H9 (cell line): Measurements from ENCODE around the gene LETMD1. TPM values are rescaled to one million over a fixed set of nuclear protein-coding genes. Genes with fewer than 3 reads are reported as not detected.

ENCODE experiments used
- DNase-seq: peaks from one replicate; pipeline ENCODE4 v3.0.0-alpha.2; 2017
- H2AFZ ChIP-seq: one replicate; pipeline ENCODE4 v1.6.1; 2013; ENCODE audit warnings: mild to moderate bottlenecking, low read length, control low read depth, moderate library complexity
- H2AK5ac ChIP-seq: 2 replicates; pipeline ENCODE4 v1.6.1; 2013; ENCODE audit warnings: low read length, control low read depth, mixed read lengths; ENCODE audit not compliant: insufficient read length
- H2BK120ac ChIP-seq: one replicate; pipeline ENCODE4 v1.6.1; 2013; ENCODE audit warnings: low read depth, mild to moderate bottlenecking, low read length, control low read depth, inconsistent platforms; ENCODE audit not compliant: poor library complexity, severe bottlenecking
- H2BK12ac ChIP-seq: 2 replicates; pipeline ENCODE4 v1.6.1; 2013; ENCODE audit warnings: low read length, control low read depth, mixed read lengths, low read depth; ENCODE audit not compliant: insufficient read length
- H2BK15ac ChIP-seq: 2 replicates; pipeline ENCODE4 v1.6.1; 2013; ENCODE audit warnings: low read depth, low read length, control low read depth
- H2BK20ac ChIP-seq: one replicate; pipeline ENCODE4 v1.6.1; 2013; ENCODE audit warnings: low read depth, mild to moderate bottlenecking, low read length, control low read depth, inconsistent platforms; ENCODE audit not compliant: poor library complexity, severe bottlenecking
- H2BK5ac ChIP-seq: 2 replicates; pipeline ENCODE4 v1.6.1; 2013; ENCODE audit warnings: low read length, control low read depth, mixed read lengths; ENCODE audit not compliant: insufficient read length
- H3K14ac ChIP-seq: 2 replicates; pipeline ENCODE4 v1.6.1; 2013; ENCODE audit warnings: low read length, control low read depth; ENCODE audit not compliant: insufficient read depth
- H3K18ac ChIP-seq: 2 replicates; pipeline ENCODE4 v1.6.1; 2013; ENCODE audit warnings: low read depth, mild to moderate bottlenecking, mixed read lengths, low read length, control low read depth; ENCODE audit not compliant: insufficient read length
- H3K23ac ChIP-seq: 2 replicates; pipeline ENCODE4 v1.6.1; 2013; ENCODE audit warnings: low read length, control low read depth, mixed read lengths, low read depth; ENCODE audit not compliant: insufficient read length
- H3K23me2 ChIP-seq: 2 replicates; pipeline ENCODE4 v1.6.1; 2013; ENCODE audit warnings: low read depth, mild to moderate bottlenecking, mixed read lengths, low read length, control low read depth; ENCODE audit not compliant: insufficient read length, poor library complexity, severe bottlenecking
- H3K27ac ChIP-seq: 2 replicates; pipeline ENCODE4 v1.5.1; 2013; ENCODE audit warnings: low read length, control low read depth, mixed read lengths, low read depth; ENCODE audit not compliant: insufficient read length
- H3K27me3 ChIP-seq: 2 replicates; pipeline ENCODE4 v1.6.1; 2013; ENCODE audit warnings: low read length, control low read depth, inconsistent platforms; ENCODE audit not compliant: insufficient read depth
- H3K4ac ChIP-seq: 2 replicates; pipeline ENCODE4 v1.6.1; 2013; ENCODE audit warnings: low read depth, mild to moderate bottlenecking, control low read depth, inconsistent platforms, low read length, moderate library complexity
- H3K4me1 ChIP-seq: 2 replicates; pipeline ENCODE4 v1.6.1; 2013; ENCODE audit warnings: low read length, control low read depth, inconsistent platforms; ENCODE audit not compliant: insufficient read depth
- H3K4me2 ChIP-seq: 2 replicates; pipeline ENCODE4 v1.6.1; 2013; ENCODE audit warnings: low read length, control low read depth, mixed read lengths; ENCODE audit not compliant: insufficient read length, insufficient read depth
- H3K56ac ChIP-seq: 2 replicates; pipeline ENCODE4 v1.6.1; 2013; ENCODE audit warnings: low read depth, mild to moderate bottlenecking, mixed read lengths, low read length, control low read depth; ENCODE audit not compliant: insufficient read length
- H3K79me1 ChIP-seq: 2 replicates; pipeline ENCODE4 v1.6.1; 2013; ENCODE audit warnings: low read depth, mild to moderate bottlenecking, moderate library complexity, low read length, control low read depth, inconsistent platforms; ENCODE audit not compliant: insufficient read depth, poor library complexity, severe bottlenecking
- H3K79me2 ChIP-seq: 2 replicates; pipeline ENCODE4 v1.6.1; 2013; ENCODE audit warnings: low read length, control low read depth, inconsistent platforms; ENCODE audit not compliant: insufficient read depth
- H3K9ac ChIP-seq: 2 replicates; pipeline ENCODE4 v1.6.1; 2013; ENCODE audit warnings: low read length, control low read depth, mixed read lengths; ENCODE audit not compliant: insufficient read length; ENCODE audit errors: extremely low read depth
- H3K9me3 ChIP-seq: one replicate; pipeline ENCODE4 v1.6.1; 2013; ENCODE audit warnings: low read depth, low read length, inconsistent platforms; ENCODE audit not compliant: control insufficient read depth
- H3T11ph ChIP-seq: one replicate; pipeline ENCODE4 v1.6.1; 2013; ENCODE audit warnings: mild to moderate bottlenecking, low read length, control low read depth, inconsistent platforms
- H4K20me1 ChIP-seq: one replicate; pipeline ENCODE4 v1.6.1; 2013; ENCODE audit not compliant: control insufficient read depth, insufficient read length, insufficient read depth
- H4K5ac ChIP-seq: 2 replicates; pipeline ENCODE4 v1.6.1; 2013; ENCODE audit warnings: low read depth, mild to moderate bottlenecking, mixed read lengths, low read length, control low read depth; ENCODE audit not compliant: insufficient read length
- H4K8ac ChIP-seq: replicated peaks from 2 replicates; pipeline ENCODE4 v1.6.1; 2013; ENCODE audit warnings: low read length, control low read depth, mixed read lengths, low read depth; ENCODE audit not compliant: insufficient read length
- H4K91ac ChIP-seq: 2 replicates; pipeline ENCODE4 v1.6.1; 2013; ENCODE audit warnings: low read depth, mild to moderate bottlenecking, moderate library complexity, mixed read lengths, low read length, control low read depth; ENCODE audit not compliant: insufficient read length
- H3K27ac Mint-ChIP-seq, 3 experiments: 2 replicates in 2 of 3; 3 replicates in 1 of 3; pipeline ENCODE4 v1.8.0; 2020 to 2021; ENCODE audit warnings: mixed read lengths in 3 of 3, mild to moderate bottlenecking in 1 of 3, moderate library complexity in 1 of 3
- H3K27me3 Mint-ChIP-seq: 2 replicates; pipeline ENCODE4 v1.8.0; 2021; ENCODE audit warnings: low read depth, mild to moderate bottlenecking, moderate library complexity, mixed read lengths
- H3K36me3 Mint-ChIP-seq, 3 experiments: 2 replicates in 2 of 3; 3 replicates in 1 of 3; pipeline ENCODE4 v1.8.0; 2020 to 2021; ENCODE audit warnings: low read depth in 3 of 3, mixed read lengths in 3 of 3; ENCODE audit not compliant: insufficient read depth in 1 of 3
- H3K4me1 Mint-ChIP-seq, 2 experiments: 2 replicates each; pipeline ENCODE4 v1.8.0; 2020; ENCODE audit warnings: mixed read lengths in 2 of 2
- H3K4me3 Mint-ChIP-seq, 2 experiments: 2 replicates in 1 of 2; 3 replicates in 1 of 2; pipeline ENCODE4 v1.8.0; 2020 to 2021; ENCODE audit warnings: mild to moderate bottlenecking in 2 of 2, mixed read lengths in 2 of 2, moderate library complexity in 1 of 2
- H3K9me3 Mint-ChIP-seq, 2 experiments: 2 replicates in 1 of 2; 3 replicates in 1 of 2; pipeline ENCODE4 v1.8.0; 2020; ENCODE audit warnings: mild to moderate bottlenecking in 2 of 2, mixed read lengths in 2 of 2, moderate library complexity in 1 of 2
- CTCF ChIP-seq: fragments of 200-600 bp; sonication (generic); conservative IDR thresholded peaks from 3 replicates; pipeline ENCODE4 v1.8.0; 2021; ENCODE audit warnings: antibody characterized with exemption, mild to moderate bottlenecking
- WGBS: extraction: QIAGEN DNeasy Blood & Tissue Kit; methylation state at CpG from one replicate; pipeline ENCODE4 v1.1.7; 2013; ENCODE audit warnings: missing lambda C conversion rate, low lambda C conversion rate, mixed read lengths; ENCODE audit not compliant: insufficient read length; ENCODE audit errors: extremely low coverage; 5-methylcytosine and 5-hydroxymethylcytosine counted together
- total RNA-seq: library from RNA; stranded (reverse); gene quantifications from 2 replicates; pipeline ENCODE4 v1.2.1, GENCODE V29; 2021

The LETMD1 gene
- total RNA-seq, 1 experiment from 2014 or later: 34.9 TPM

GRCh38 chr12:51098611-51099010, 50.5 kb downstream of the LETMD1 start:
- no peak overlapping the region for H3T11ph ChIP-seq
- no peak overlapping the region for H3K56ac ChIP-seq
- no peaks in the 10 kb centered on the region for H3K9me3 Mint-ChIP-seq
- no peaks in the 10 kb centered on the region for H3K79me1 ChIP-seq
- no peaks in the 10 kb centered on the region for H3K23me2 ChIP-seq
- no peak overlapping the region for H3K23ac ChIP-seq
- no peak overlapping the region for H2AK5ac ChIP-seq
- no peaks in the 10 kb centered on the region for H3K4me1 ChIP-seq
- H3K4me1 Mint-ChIP-seq: no peaks in the 10 kb centered on the region
- H3K9ac ChIP-seq: no peak overlapping the region
- H3K9me3 ChIP-seq: no peaks in the 10 kb centered on the region
- no peak for TF ChIP-seq CTCF
- WGBS: no CpG with 5 or more reads among the region's 1 CpG
- peaks cover 28 to 80% (median 58%) of the 10 kb centered on the region in 3 experiments; a peak in 6 of 7 replicates for H3K36me3 Mint-ChIP-seq
- no peak overlapping the region for H2BK12ac ChIP-seq
- H3K79me2 ChIP-seq: no peaks in the 10 kb centered on the region
- no peak overlapping the region for H4K8ac ChIP-seq
- H3K14ac ChIP-seq: no peak overlapping the region
- H3K27me3 ChIP-seq: no peaks in the 10 kb centered on the region
- no peak overlapping the region for H2AFZ ChIP-seq
- no peaks in the 10 kb centered on the region for H3K27me3 Mint-ChIP-seq
- H4K20me1 ChIP-seq: no peaks in the 10 kb centered on the region
- DNase-seq: no peak
- H4K91ac ChIP-seq: no peak overlapping the region
- H3K27ac ChIP-seq: no peak overlapping the region
- no peak overlapping the region for H2BK5ac ChIP-seq
- no peak overlapping the region for H4K5ac ChIP-seq
- no peak overlapping the region for H3K4me3 Mint-ChIP-seq
- no peak overlapping the region for H3K18ac ChIP-seq
- no peak overlapping the region for H3K4me2 ChIP-seq
- no peak overlapping the region for H2BK20ac ChIP-seq
- H2BK15ac ChIP-seq: no peak overlapping the region
- no peak overlapping the region for H2BK120ac ChIP-seq
- H3K4ac ChIP-seq: no peak overlapping the region
- H3K27ac Mint-ChIP-seq: no peak overlapping the region
